GM21360 (cell line): ENCODE measurements around the gene SH3BP5.

Experiments
- ATAC-seq: cut with Tn5 transposase; IDR thresholded peaks from one replicate; pipeline ENCODE4 v1.9.1; 2021; ENCODE audit warnings: mild to moderate bottlenecking, moderate library complexity; ENCODE audit not compliant: unreplicated experiment

SH3BP5 gene

DNA sequence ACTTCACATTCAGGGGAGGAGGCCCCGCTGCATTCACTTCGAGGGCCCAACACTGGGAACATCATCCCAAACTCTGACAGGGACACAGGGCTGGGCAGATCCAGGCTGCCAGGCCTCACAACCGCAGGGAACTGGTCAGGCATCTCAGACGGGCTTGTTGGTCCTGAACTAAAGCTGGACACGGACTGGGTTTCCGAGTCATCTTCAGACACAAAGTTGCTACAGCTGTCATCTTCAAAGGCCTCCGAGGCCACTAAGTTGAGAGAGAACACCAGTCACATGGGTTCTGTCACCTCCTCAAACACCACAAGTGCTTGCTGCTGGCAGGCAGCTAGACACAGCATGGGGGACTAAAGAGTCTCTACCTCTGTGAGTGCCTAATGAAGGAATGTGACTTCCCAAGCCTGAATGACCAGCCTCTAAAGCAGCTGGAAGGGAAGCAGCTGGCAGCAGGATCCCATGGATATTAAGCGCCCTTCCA, 75.5 kb downstream of the SH3BP5 start:
- ATAC-seq = no peak

DNA sequence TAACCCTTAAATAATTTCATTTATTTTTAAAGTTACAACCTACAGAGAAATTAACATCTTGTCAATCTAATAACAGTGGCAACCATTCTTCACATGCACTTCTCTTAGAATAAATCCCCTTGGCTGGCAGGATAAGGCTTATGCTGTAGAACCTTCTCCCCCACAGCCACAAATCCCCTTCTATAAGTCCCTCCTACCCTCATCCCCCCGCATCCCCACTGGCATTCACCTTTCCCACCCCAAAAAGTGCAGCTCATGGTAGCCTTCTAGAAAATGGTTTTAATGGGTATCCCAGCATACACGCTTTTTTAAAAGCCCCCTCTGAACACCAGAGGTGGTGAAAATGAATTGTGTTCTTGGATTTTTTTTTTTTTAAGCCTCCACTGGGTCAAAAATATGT, 77.2 kb downstream of the SH3BP5 start:
- ATAC-seq = no peak

DNA sequence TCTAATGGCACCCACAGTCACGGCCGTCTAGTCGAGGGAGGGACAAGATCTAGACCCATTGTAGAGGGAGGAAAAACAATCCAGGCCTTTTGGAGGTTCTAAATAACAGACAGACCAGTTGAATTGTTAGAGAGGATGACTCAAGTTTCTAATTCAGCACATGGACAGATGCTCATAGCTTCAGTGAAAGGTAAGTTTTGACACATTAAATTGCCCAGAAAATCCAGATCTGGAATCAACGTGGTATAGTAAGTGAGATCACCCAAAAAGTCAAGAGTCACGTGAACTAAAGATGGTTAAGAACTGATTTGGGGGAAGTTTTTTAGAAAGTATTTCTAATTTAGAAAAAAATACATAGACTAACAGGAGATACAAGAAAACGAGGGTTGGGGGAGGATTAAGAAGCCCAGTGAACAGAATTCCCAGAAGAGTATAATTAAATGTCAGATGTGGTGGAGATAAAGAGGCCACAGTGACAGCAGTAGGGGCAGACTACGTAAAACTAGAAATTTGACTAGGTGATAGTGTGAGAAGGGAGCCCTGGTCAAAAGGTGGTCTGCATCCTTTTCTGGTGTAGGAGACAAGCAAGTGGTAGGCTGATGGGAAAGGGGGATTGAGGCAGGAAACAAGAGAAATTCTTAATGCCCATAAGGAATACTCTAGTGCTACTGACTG, 79.2 kb downstream of the SH3BP5 start:
- no peak for ATAC-seq

DNA sequence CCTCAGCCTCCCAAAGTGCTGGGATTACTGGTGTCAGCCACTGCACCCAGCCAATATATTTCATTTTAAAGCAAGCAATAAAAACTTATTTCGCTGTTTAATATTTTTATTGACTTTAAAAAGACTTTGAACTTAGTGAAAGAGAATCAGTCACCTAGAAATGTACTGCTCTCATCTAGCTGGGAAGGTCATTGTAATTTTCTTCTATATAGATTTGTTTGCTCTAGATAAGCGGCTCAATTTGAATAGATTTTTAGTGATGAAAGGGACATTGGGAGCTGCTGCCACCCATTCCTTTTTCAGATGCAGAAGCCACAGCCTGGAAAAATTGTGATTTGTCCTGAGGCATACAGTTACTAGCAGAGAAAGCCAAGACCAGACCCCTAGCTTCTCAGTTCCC, 86.2 kb downstream of the SH3BP5 start:
- no peak for ATAC-seq

DNA sequence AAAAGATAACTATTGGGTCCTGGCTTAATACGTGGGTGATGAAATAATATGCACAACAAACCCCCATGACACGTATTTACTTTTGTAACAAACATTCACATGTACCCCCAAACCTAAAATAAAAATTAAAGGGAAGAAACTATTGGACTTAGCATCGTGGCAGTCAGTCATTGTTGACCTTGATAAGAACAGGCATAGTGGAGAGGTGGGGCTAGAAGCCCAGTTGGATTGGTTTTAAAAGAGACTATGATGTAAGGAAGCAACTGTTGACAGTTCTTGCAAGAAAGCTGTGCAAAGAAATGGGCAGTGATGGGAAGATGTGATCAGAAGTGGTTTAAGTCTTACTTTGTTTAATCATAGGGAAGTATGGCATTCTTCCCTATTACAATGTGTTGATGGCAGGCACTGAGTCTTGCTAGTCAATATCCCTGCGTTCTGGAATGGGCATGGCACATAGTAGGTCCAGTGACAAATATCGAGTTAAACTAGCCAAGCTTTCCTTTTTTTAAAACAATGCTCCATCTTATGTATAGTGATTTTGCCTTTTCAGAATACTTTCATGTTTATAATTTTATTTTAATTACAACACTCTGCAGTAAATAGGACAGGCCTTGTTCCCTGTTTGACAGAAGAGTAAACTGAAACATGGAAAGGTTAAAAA, 88.4 kb downstream of the SH3BP5 start:
- ATAC-seq = no peak

DNA sequence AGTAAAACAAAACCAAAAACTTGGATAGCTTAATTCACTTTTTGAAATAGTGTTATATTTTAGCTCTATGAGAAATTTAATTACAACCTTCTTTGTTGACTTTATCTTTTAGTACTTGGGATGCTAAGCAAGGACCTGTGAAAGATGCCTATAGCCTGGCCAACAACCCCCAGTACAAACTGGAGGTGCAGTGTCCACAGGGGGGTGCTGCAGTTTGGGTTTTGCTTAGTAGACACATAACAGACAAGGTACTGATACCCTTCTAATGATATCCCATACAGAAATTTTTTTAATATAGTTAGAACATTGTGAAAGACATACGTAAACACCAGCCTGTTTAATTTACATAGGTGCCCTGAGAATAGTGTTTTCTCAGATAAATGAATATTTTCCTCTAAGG, 91.0 kb downstream of the SH3BP5 start:
- no peak for ATAC-seq

DNA sequence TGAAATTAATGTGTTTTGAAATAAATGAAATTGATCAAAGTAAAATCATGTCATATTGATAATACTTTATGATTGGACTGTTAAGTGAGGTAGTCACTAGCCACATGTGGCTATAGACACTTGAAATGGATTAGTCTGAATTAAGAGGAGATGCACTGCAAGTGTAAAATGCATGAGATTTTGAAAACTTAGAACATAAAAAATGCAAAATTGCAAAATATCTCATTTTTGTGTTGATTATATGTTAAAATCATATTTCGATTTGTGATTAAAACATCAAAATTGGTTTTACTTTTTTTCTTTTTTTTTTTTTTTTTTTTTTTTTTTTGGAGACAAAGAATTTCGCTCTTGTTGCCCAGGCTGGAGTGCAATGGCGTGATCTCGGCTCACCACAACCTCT, 103.1 kb downstream of the SH3BP5 start:
- no peak for ATAC-seq

DNA sequence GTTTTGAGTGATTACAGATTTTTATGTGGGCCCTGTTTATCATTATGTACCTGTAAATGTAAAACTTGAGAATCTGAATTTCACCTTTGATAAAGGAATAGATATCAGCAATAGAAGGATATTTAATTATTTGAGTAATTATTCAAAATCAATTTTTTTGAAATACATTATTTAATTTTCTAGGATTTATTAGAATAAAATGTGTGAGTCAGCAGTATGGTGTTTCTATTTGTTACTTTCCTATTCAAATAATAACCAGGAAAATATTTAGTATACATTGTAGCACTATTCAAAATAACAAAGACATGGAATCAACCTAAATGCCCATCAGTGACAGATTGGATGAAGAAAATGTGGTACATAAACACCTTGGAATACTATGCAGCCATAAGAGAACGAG, 104.2 kb downstream of the SH3BP5 start:
- ATAC-seq = no peak

DNA sequence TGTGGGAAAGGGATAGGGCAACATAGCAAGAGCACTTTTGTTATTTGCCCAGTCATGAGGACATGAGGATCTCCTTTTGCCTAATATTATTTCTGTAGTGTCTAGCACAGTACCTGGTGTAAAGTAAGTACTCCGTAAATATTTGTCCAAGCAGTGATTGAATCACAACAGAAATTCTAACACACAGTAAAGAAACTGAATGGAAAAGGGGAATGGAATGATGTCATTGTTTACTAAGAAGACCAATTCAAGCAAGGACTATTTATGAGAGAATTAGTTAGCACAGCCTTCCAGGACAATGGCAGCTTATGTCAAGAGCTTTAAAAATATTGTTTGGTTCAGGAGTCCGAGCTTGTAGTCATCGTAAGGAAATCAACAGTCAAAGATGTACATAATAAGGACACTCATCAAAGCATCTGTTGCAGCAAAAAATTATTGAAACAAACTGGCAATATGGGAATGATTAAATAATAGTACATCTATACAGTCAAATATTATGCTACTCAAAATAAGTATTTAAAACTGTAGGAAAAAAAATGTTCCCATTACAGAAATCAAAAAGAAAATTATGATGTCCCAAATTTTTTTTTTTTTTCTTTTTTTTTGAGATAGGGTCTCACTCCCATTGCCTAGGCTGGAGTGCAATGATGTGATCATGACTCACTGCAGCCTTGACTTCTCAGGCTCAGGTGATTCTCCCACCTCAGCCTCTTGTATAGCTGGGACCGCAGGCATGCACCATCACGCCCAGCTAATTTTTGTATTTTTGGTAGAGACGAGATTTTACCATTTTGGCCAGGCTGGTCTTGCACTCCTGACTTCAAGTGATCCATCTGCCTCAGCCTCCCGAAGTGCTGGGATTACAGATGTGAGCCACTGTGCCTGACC, 108.5 kb downstream of the SH3BP5 start:
- ATAC-seq = no peak

DNA sequence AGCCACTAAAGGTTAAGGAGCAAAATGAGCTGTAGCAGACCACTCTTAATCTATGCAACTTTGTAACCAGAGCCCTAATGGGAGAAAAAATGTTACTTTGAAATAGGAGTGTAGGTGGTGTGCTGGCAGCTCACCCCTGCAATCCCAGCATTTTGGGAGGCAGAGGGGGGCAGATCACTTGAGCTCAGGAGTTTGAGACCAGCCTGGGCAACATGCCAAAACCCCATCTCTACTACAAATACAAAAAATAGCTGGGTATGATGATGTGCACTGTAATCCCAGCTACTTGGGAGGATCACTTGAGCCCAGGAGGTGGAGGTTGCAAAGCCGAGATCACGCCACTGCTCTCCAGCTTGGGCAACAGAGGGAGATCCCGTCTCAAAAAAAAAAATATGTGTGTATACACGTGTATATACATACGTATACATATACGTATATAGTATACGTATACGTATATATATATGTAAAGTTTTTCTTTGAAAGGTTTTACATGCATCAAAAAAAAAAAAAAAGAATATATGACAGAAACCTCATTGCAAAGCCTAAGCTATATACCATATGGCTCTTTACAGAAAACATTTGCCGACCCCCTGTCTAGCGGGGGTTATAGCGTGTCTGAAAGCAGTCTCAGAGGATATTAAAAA, 110.7 kb downstream of the SH3BP5 start:
- ATAC-seq = no peak

DNA sequence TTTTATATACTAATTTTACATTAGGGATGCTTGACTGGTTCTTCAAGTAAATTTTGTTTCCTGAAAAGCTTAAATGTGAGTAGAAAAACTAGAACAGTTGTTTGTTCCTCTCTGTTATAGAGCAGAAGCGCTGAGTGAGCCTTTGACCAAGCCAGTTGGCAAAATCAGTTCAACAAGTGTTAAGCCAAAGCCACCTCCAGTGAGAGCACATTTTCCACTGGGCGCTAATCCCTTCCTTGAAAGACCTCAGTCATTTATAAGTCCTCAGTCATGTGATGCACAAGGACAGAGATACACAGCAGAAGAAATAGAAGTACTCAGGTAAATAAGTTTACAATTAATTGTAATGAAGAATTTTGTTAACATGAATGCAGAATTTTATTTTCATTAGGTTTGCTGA, 111.7 kb downstream of the SH3BP5 start:
- ATAC-seq = no peak

DNA sequence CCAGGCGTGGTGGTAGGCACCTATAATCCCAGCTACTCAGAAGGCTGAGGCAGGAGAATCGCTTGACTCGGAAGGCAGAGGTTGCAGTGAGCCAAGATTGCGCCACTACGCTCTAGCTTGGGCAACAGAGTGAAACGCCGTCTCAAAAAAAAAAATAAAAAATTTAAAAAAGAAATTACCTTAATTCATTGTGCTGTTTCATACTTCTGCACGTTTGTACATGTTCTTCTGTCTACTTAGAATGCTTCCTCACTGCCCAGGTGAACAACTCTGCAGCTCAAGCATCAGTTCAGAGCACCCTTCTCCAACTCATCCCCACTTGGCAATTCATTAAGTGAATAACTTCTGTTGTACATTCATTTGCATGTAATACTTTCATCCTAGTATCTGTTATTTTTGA, 112.3 kb downstream of the SH3BP5 start:
- ATAC-seq = no peak

DNA sequence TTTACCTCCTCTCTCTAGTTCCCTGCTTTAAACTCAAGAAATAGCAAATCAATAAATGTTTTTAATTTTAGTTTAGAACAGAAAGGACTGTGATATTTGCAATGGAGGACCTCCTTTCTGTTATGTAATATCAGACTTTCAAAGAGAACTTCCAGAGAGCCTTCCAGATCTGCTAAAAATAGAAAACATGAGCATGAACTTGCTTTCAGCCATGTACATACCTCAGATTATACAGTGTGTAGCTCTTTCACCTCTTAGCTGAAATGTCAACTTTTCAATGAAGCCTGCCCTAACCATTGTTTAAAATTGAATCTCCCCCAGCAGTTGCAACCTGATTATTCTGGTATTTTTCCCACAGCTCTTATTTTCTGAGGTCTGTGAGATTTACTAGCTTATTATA, 113.7 kb downstream of the SH3BP5 start:
- no peak for ATAC-seq

DNA sequence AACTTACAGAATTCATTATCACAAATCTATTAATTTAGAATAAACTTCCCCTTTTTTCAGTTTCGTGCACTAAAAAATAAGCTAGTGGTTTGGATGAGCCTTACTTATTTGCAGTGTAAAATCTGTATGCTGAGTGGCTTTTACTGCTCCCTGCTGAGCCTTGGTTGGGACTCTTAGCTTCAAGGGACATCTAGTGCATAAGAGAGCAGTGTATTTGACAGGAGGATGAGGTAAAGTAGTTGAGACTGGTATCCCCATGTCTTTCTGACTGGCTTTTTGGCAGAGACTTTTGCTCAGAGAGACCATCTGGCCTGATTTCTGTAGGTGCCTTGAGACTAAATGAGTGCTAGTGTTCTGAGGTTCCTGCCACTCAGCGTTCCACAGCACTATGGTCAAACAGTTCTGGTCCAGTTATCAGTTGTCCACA, 114.5 kb downstream of the SH3BP5 start:
- ATAC-seq = no peak

DNA sequence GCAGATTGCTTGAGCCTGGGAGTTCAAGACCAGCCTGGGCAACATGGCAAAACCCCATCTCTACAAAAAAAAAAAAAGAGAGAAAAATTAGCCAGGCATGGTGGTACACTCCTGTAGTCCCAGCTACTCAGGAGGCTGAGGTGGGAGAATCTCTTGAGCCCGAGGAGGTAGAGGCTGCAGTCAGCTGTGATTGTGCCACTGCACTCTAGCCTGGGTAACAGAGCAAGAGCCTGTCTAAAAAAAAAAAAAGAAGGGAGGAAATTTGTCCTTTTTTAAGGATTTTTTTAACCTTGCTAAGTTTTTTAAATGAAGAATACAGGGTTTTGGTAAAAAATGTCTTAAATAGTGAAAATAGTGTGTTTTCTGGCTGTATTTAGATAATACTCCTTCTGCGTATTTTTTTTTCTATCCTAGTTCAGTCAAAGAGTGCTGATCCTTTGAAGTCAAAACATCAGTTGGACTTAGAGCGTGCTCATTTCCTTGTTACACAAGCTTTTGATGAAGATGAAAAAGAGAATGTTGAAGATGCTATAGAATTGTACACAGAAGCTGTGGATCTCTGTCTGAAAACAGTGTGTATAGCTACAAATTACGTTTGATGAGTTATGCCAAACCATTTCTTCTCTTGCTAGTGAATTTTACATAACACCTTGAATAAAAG, 115.2 kb downstream of the SH3BP5 start:
- no peak for ATAC-seq

DNA sequence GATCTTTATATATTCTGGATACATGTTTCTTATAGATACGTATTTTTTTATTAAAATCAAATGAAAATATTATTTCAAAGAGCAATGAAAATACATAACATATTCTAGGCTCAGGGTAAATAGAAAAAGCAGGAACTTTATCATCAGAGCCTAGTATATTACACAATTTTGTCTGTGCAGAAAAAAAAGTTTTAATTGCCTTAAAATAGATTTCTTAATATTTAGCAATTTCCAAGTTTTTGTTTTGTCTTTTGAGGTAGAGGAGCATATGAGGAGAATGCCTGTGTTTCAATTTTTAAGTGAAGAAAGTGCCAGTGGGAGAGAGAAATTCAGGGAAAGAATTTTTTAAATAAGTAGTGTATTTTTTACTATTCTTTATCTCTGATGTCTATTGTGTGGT, 115.9 kb downstream of the SH3BP5 start:
- no peak for ATAC-seq

DNA sequence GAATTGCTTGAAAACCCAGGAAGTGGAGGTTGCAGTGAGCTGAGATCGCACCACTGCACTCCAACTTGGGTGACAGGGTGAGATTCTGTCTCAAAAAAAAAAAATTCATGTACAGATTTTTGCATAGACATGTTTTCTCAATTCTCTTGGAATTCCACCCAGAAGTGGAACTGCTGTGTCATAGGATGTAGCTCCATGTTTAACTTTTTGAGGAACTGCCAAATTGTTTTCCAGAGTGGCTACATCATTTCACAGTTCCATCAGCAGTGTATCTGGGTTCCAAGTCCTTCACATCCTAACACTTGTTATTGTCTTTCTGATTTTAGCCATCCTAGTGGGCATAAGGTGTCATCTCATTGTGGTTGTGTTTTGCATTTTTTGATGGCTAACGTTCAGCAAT, 116.4 kb downstream of the SH3BP5 start:
- no peak for ATAC-seq

DNA sequence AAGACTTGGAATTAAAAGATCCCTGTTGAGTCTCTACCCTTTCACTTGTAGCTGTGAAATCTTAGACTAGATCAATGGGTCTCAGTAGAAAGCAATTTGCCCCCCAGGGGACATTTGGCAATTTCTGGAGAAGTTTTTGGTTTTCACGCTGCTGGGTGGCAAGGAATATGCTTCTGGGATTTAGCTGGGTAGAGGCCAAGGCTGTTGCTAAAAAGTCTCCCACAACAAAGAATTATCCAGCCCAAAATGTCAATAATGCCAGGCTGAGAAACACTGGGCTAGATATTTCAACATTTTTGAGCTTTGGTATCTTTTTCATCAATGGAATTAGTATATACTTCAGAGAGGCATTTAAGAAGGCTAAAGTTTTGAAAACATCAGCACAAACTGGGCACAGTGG, 117.6 kb downstream of the SH3BP5 start:
- no peak for ATAC-seq

DNA sequence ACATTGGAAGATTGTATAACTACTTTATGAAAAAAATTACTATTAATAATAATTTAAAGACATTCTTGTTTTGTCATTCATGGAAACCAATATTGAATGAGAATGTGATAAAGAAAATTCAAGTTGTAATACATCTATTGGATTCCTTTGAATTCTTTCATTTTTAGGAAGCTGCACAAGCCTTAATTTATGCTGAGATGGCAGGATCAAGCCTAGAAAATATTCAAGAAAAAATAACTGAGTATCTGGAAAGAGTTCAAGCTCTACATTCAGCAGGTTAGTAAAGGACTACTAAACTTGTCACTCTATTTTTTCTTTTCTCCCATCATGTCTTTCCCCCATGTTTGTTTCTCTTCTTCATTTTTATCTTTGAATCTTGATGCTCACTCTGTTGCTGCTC, 120.4 kb downstream of the SH3BP5 start:
- no peak for ATAC-seq

DNA sequence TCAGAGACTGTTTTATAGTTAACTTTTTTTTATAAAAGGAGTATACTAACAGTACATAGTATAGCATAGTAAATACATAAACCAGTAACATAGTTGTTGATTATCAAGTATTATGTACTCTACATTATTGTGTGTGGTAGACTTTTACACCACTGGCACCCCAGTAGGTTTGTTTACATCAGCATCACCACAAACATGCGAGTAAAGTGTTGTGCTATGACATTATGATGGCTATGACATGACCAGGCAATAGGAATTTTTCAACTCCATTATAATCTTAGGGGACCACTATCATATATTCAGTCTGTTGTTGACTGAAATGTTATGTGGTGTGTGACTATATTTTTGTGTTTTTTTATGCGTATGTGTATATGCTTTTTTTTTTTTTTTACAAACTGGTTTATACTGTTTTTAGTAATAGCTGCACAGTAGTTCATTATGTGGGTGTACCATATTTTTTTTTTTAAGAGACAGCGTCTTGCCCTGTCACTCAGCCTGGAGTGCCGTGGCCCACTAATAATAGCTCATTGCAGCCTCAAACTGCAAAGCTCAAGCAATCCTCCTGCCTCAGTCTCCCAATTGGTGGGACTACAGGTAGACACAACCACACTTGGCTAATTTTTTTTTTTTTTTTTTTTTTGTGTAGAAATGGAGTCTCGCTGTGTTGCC, 124.4 kb downstream of the SH3BP5 start:
- no peak for ATAC-seq
